SJSA1 (cell line): ENCODE measurements around the gene GRPEL2. TPM values are rescaled to one million over a fixed set of nuclear protein-coding genes. Genes with fewer than 3 reads are reported as not detected.

Source experiments
- DNase-seq, 2 experiments: peaks; one replicate each; pipeline ENCODE4 v3.0.0-alpha.2; 2015 to 2020; ENCODE audit warnings: low spot score in 2 of 2, low read depth in 1 of 2
- H3K27ac ChIP-seq: fragments of 250-450 bp; sonication (Bioruptor Pico); 2 replicates; pipeline ENCODE4 v1.5.1; 2020; ENCODE audit warnings: mild to moderate bottlenecking, moderate library complexity
- H3K27me3 ChIP-seq: fragments of 250-450 bp; sonication (Bioruptor Pico); replicated peaks from 2 replicates; pipeline ENCODE4 v1.5.1; 2020; ENCODE audit warnings: mild to moderate bottlenecking, moderate library complexity
- H3K36me3 ChIP-seq: fragments of 250-450 bp; sonication (Bioruptor Pico); 2 replicates; pipeline ENCODE4 v1.5.1; 2020; ENCODE audit warnings: mild to moderate bottlenecking
- H3K4me1 ChIP-seq: fragments of 250-450 bp; sonication (Bioruptor Pico); replicated peaks from 2 replicates; pipeline ENCODE4 v1.6.1; 2021; ENCODE audit warnings: mild to moderate bottlenecking
- H3K4me3 ChIP-seq: fragments of 250-450 bp; sonication (Bioruptor Pico); 2 replicates; pipeline ENCODE4 v1.5.1; 2020; ENCODE audit warnings: mild to moderate bottlenecking
- H3K9me3 ChIP-seq: fragments of 250-450 bp; sonication (Bioruptor Pico); replicated peaks from 2 replicates; pipeline ENCODE4 v1.5.1; 2020; ENCODE audit warnings: mild to moderate bottlenecking
- total RNA-seq: library from RNA; depleted of rRNA; stranded (reverse); fragments of >200 nt; shearing (Covaris generic); gene quantifications from 2 replicates; pipeline ENCODE4 v1.2.3, GENCODE V29; 2014

Gene GRPEL2
- total RNA-seq, 1 experiment from 2014 or later: 35.0 TPM

DNA sequence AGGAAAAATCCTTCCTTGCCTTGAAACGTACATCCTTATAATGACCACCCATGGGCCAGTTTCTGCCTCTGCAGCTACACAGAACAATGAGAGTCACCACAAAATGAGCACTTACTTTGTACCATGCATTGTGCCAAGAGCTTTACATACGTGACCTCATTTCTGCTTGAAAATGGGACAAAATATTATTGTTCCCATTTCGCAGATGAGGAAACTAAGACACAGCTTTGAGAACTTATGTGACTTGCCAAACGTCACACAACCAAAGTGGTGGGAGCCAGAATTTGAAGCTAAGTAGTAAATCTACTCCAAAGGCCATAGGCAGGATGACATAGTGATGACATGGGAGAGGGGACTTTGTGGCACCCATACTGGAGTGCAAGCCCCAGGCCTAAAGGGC, 34.8 kb upstream of the GRPEL2 start:
- DNase-seq: no peak
- no peaks in the 10 kb centered on the region for H3K9me3 ChIP-seq
- no peaks in the 10 kb centered on the region for H3K27me3 ChIP-seq
- peaks cover 10% of the 10 kb centered on the region for H3K4me1 ChIP-seq
- H3K4me3 ChIP-seq: no peak overlapping the region
- peaks cover 53% of the 10 kb centered on the region for H3K36me3 ChIP-seq
- H3K27ac ChIP-seq: no peak overlapping the region

DNA sequence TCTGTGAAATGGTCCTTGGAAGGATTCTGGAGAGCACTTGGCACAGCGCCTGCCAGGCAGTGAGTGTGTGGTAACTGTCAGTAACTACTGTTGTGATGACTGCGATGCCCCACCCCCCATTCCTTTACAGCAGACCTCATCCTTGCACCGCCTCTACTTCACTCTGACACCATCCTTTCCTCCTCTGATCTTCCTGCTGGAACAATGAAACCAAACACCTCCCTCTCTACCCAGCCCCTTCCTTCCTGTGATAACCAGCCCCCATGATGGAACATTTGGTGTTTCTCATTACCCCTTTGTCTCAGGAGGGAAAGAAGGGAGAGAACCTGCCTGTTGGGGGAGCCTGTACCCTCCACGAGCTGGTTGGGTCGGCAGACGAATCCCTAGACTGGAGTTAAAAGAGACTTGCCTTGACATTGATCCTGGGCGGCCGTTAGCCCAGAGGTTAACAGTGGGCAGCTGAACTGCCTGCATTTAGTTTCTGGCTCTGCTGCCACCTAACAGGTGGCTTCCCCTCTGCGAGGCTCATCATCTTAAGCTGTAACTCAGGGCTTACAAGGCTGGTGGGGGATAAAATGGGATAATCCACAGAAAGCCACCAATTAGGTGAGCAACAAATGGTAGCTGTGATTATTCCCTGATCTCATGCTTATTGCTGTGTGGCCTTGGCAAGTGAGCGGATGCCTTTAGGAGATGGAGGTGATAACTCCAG, 34.2 kb upstream of the GRPEL2 start:
- no peaks in the 10 kb centered on the region for H3K27me3 ChIP-seq
- H3K4me3 ChIP-seq: no peak overlapping the region
- peaks cover 10% of the 10 kb centered on the region for H3K4me1 ChIP-seq
- H3K9me3 ChIP-seq: no peaks in the 10 kb centered on the region
- peak; percentile 31 to 76 for DNase-seq
- no peak overlapping the region for H3K27ac ChIP-seq
- peaks cover 48% of the 10 kb centered on the region for H3K36me3 ChIP-seq

DNA sequence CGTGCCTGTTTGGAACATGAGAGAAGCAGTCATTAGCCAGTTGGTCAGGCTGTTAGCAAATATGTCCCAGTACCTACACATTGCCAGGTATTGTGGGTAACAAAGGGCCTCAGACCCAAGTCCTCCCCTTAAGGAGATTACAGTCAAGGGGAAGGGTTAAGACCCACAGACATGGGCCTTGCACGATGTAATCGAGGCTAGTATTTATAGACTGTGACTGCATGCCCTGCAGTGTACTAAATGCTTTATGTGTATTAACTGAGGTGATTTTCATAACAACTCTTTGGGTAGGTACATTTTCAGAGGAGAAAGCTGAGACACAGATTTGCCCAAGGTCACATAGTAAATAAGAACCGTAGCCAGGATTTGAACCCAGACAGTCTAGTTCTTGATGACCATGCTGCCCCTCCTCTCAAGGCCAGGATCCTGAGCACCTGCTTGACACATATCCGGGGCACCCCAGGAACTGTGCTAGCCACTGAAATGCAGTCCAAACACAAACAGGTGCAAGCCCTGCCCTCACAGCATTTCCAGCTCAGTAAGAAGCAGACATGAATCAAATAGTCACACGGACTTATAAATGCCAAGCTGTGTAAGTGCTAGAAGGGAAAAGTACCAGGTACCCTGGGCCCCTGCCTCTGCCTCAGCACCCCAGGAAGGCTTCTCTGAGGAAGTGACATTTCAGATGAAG, 32.0 kb upstream of the GRPEL2 start:
- H3K27me3 ChIP-seq: no peaks in the 10 kb centered on the region
- H3K36me3 ChIP-seq: peaks cover 38% of the 10 kb centered on the region
- no peaks in the 10 kb centered on the region for H3K9me3 ChIP-seq
- no peak overlapping the region for H3K4me3 ChIP-seq
- no peak for DNase-seq
- H3K4me1 ChIP-seq: peaks cover 16% of the 10 kb centered on the region
- no peak overlapping the region for H3K27ac ChIP-seq

DNA sequence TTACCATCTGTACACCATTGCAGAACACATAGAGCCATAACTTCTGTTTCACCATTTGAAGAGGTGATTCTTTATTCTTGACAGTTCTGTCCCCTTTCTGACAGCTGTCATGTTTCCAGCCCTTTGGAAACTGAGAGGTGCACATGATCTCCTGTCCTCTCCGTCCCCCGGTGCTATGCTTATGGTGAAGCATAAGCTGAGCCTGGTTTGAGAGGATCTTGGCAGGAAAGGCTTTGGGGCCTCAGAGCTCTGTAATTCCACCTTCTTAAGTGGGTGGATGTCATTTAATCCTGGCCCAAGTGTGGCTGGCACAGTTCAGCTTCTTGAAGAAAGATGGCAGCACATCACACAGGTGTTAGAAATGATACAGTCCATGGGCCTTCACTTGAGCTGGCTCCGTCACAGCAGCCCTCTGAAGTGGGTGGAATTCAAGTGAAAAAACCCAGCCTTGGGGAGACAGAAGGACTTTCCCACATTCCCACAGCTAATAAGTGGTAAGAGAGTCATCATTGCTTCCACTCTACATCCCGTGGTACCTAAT, 30.7 kb upstream of the GRPEL2 start:
- Histone ChIP-seq H3K4me3 (no peak overlapping the region), H3K27ac (no peak overlapping the region), H3K9me3 (no peaks in the 10 kb centered on the region), H3K4me1 (peaks cover 16% of the 10 kb centered on the region), H3K36me3 (peaks cover 37% of the 10 kb centered on the region), H3K27me3 (no peaks in the 10 kb centered on the region)
- DNase-seq: no peak

DNA sequence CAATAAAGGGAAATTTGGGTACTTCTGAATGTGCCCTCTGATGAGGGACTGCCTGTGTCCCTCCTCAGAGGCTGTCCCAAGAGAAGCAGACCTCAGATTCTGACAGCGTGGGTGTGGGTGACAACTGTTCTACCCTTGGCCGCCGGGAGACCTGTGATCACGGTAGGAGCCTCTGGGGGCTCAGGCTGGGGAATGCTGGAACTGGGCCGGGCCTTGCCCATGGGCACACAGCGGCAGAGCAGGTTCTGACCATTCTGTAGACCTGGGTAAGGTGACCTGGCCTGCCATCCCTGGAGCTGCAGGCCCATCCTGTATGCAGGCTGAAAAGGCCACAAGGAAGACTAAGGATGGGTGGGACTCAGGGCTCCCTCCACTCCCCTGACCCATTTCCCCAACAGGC, 29.5 kb upstream of the GRPEL2 start:
- Histone ChIP-seq H3K36me3 (peaks cover 36% of the 10 kb centered on the region), H3K27me3 (no peaks in the 10 kb centered on the region), H3K4me3 (no peak overlapping the region), H3K9me3 (no peaks in the 10 kb centered on the region), H3K4me1 (peaks cover 16% of the 10 kb centered on the region), H3K27ac (no peak overlapping the region)
- no peak for DNase-seq

DNA sequence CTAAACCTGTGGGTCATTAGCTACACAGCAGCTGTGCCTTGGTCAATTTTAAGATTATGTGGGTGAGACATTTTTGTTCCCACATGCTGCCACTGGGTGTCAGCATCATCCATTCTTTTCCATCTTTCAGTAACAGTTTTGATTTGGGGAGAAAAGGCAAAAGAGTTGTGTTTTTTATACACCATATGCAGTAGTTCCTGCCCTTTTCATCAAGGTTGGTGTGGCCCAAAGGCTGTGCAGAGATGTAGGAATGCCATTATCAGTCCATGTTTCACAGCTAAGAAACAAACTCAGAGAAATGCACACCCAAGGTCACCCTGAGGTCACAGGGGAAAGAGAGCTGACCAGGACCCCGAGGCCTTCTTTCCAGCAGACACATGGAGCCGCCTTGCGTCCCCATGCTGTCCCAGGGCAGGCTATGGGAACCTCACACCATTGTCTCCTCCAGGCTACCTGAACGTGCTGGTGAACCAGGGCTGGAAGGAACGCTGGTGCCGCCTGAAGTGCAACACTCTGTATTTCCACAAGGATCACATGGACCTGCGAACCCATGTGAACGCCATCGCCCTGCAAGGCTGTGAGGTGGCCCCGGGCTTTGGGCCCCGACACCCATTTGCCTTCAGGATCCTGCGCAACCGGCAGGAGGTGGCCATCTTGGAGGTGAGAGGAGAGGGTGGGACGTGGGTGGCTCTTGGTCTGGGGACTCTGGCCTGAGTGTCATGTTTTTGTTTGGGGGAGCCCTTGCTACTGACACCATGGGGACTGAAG, 27.8 kb upstream of the GRPEL2 start:
- H3K9me3 ChIP-seq: no peaks in the 10 kb centered on the region
- H3K4me1 ChIP-seq: peaks cover 19% of the 10 kb centered on the region
- H3K36me3 ChIP-seq: peaks cover 21% of the 10 kb centered on the region
- no peak overlapping the region for H3K27ac ChIP-seq
- no peak overlapping the region for H3K4me3 ChIP-seq
- H3K27me3 ChIP-seq: no peaks in the 10 kb centered on the region
- peak in 1 of 2 experiments; percentile 60 for DNase-seq

DNA sequence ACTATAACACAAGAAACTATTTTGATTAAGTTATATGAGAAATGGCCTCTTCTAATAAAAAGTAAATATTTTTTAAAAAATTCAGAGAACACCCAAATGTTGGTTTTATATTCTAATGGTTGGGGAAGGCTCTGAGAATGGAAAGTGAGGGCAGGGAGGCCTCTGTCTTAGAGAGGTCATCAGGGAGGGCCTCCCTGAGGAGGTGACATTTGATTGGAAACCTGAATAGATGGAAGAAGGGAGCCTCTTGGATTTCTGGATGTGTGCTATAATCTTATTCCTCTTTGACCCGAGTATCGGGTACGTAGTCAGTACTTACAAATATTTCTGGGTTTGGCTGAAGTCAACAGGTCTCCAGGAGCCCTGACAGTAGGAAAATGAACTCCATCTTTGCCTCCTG, 26.1 kb upstream of the GRPEL2 start:
- DNase-seq: no peak
- Histone ChIP-seq H3K27me3 (no peaks in the 10 kb centered on the region), H3K36me3 (peaks cover 30% of the 10 kb centered on the region), H3K9me3 (no peaks in the 10 kb centered on the region), H3K4me3 (no peak overlapping the region), H3K4me1 (peaks cover 19% of the 10 kb centered on the region), H3K27ac (no peak overlapping the region)

DNA sequence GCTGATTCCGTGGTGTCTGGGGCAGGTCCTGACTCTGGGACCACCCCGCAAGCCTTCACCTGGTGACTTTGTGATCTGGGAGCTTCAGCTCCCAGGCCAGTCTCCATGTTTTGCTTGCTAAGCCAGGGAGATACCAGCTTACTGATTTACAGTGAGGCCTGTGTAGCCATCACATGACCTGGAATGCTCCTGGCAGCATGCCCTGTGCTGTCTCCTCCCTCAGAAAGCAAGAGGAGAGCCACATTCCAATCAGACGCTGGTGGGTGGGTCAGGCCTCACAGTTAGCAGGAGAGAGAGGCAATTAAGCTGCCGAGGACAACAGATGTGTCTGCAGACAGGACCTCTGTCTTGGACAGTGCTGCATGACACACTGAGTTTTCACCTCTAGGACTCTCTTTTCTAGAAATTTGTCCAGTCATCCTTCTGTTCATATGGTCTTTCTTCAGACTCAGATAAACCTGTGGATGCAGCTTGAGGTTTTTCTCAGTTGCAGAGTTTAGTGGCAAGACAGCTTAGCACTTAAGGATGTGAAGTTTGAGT, 24.4 kb upstream of the GRPEL2 start:
- Histone ChIP-seq H3K4me1 (peaks cover 32% of the 10 kb centered on the region), H3K36me3 (peaks cover 37% of the 10 kb centered on the region), H3K9me3 (no peaks in the 10 kb centered on the region), H3K4me3 (no peak overlapping the region), H3K27me3 (no peaks in the 10 kb centered on the region), H3K27ac (peak overlapping the region; percentile 25)
- DNase-seq: peak; percentile 90 to 96

DNA sequence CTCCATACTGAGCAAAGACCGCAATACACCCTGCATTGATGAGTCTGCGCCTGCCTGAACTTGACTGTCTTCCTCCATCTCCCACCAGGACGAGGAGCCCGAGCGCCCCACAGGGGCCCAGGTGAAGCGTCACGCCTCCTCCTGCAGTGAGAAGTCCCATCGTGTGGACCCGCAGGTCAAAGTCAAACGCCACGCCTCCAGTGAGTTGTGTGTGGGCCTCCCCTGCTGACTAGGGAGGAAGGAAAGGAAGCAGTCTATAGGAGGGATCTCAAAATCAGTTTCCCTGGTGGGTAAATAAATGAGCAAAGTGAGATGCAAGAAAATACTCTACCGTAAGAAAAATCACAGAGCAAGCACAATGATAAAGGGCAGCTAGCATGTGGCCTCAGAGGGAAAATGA, 22.8 kb upstream of the GRPEL2 start:
- Histone ChIP-seq H3K9me3 (no peaks in the 10 kb centered on the region), H3K27me3 (no peaks in the 10 kb centered on the region), H3K36me3 (peaks cover 37% of the 10 kb centered on the region), H3K4me3 (no peak overlapping the region), H3K27ac (no peak overlapping the region), H3K4me1 (peaks cover 33% of the 10 kb centered on the region)
- no peak for DNase-seq

DNA sequence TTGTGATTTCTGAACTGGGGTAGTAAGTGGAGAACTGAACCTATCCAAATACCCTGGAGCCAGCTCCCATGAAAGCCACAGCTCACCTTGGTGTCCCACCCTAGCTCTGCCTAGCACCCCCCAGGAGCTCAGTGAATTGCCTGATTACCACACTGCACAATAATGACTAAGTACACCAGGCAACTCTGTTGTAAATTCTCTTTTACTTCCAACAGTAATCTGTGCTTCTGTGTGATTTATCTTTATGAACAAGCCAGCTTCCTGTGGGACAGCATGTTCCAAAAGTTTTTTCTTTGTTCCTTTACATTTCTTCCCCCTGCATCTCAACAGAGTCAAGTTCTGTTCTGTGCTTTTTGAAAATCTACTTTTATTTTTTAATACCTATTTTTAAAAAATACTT, 22.1 kb upstream of the GRPEL2 start:
- Histone ChIP-seq H3K4me3 (no peak overlapping the region), H3K27ac (no peak overlapping the region), H3K27me3 (no peaks in the 10 kb centered on the region), H3K9me3 (no peaks in the 10 kb centered on the region), H3K36me3 (peaks cover 33% of the 10 kb centered on the region), H3K4me1 (peaks cover 31% of the 10 kb centered on the region)
- no peak for DNase-seq

DNA sequence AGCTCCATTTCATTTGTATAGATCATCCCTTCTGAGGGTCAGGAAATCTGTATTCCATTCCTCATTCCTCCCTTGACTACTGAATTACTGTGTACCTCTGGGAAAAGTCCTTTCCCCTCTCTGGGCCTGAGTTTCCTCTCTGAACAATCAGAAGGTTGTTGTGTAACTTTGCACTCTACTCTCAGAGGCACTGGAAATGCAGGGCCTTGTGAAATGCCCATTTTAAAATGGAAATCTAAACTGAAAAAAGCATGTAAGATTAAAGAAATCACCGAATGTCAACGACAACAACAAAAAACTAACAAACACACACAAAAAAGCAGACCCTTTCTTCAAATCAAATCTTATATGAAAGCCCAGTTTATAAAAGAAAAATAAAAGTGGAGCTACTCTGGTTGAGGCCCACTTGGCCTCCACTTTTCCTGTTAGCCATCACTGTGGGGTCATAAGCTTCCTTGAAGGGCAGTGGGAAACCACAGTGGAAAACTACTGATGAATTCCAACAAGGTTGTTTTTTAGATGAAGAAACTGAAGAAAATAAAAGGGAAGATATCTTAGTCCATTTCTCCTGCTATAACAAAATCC, 21.6 kb upstream of the GRPEL2 start:
- Histone ChIP-seq H3K27me3 (no peaks in the 10 kb centered on the region), H3K4me1 (peaks cover 31% of the 10 kb centered on the region), H3K36me3 (peaks cover 33% of the 10 kb centered on the region), H3K4me3 (no peak overlapping the region), H3K27ac (no peak overlapping the region), H3K9me3 (no peaks in the 10 kb centered on the region)
- DNase-seq: no peak

DNA sequence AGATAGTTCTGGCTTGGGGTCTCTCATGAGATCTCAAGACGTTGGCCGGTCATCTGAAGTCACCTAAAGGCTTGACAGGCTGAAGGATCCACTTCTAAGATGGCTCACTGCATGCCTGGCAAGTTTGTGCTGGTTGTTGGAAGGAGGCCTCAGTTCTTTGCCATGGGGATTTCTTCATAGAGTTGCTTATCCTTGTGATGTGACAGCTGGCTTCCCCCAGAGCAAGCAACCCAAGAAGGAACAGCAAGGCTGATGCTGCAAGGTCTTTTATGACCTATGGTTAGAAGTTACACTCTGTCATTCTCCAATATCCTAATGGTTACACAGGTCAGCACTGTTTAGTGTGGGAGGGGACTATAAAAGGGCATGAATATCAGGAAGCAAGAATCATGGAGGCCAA, 20.7 kb upstream of the GRPEL2 start:
- peaks cover 28% of the 10 kb centered on the region for H3K36me3 ChIP-seq
- no peaks in the 10 kb centered on the region for H3K27me3 ChIP-seq
- peaks cover 31% of the 10 kb centered on the region for H3K4me1 ChIP-seq
- H3K9me3 ChIP-seq: no peaks in the 10 kb centered on the region
- no peak for DNase-seq
- peak overlapping the region; percentile 74 for H3K27ac ChIP-seq
- no peak overlapping the region for H3K4me3 ChIP-seq

DNA sequence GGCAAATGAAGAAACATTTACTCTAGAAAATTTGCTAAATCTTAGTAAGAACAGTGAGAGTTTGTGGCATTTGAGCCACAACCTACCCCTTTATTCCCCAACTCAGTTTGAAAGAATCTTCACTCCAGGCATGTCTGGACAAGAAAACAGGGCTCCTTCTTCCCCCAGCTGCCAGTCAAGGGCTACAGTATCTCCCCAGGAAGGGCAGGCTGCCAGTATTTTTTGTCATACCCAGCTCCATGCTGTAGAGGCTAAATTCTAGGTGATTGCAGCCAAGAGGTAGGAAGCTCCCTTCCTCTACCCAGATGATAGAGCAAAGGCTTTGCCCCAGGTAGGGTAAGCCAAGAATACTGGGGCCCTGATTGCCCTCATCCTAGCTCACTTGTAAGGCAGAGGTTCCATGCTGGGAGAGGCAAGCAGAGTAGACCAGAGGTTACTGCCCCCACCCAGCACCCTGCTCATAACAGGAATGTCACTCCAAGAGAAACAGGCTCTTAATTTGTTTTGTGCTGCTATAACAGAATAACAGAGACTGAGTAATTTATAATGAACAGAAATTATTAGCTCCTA, 20.0 kb upstream of the GRPEL2 start:
- H3K4me1 ChIP-seq: peaks cover 30% of the 10 kb centered on the region
- H3K4me3 ChIP-seq: no peak overlapping the region
- no peaks in the 10 kb centered on the region for H3K27me3 ChIP-seq
- DNase-seq: peak in 1 of 2 experiments; percentile 23
- peak overlapping the region; percentile 74 for H3K27ac ChIP-seq
- H3K36me3 ChIP-seq: peaks cover 22% of the 10 kb centered on the region
- H3K9me3 ChIP-seq: no peaks in the 10 kb centered on the region
